Measurements from ENCODE around the gene GPN2.

DNA sequence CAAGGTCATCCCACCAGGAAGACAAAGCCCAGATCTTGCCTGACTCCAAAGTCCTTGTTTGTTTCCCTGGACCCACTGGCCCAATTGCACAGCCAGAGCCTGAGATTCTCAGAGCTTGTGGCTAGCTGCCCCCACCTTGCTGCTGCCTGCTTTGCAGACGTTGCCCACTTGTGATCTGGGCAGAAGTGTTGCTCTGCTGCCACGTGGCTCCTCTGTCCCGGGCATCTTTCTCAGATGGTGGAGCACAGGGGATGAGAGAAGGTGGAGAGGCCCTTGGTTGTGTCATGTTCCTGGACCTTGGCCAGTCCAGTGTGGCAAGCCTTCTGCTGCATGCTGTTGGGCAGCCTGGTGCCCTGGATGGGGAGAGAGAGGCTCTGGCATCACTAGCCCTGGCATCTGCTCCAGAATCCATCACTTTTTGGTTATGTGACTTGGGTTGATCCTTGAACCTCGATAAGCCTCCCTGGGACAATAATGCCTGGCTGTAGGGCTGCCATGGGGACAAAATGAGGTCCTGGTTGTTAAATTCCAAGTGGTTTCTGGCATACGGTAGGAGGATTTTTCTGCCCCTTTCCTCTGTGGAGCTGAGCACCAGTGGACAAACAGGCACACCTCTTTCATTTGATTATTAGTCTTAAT is 25.2 kb upstream of the GPN2 start:
- TF ChIP-seq, protein P1, sequence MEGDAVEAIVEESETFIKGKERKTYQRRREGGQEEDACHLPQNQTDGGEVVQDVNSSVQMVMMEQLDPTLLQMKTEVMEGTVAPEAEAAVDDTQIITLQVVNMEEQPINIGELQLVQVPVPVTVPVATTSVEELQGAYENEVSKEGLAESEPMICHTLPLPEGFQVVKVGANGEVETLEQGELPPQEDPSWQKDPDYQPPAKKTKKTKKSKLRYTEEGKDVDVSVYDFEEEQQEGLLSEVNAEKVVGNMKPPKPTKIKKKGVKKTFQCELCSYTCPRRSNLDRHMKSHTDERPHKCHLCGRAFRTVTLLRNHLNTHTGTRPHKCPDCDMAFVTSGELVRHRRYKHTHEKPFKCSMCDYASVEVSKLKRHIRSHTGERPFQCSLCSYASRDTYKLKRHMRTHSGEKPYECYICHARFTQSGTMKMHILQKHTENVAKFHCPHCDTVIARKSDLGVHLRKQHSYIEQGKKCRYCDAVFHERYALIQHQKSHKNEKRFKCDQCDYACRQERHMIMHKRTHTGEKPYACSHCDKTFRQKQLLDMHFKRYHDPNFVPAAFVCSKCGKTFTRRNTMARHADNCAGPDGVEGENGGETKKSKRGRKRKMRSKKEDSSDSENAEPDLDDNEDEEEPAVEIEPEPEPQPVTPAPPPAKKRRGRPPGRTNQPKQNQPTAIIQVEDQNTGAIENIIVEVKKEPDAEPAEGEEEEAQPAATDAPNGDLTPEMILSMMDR (conservative IDR thresholded peaks at IDR 0.05 in 1 of 2, IDR thresholded peaks at IDR 0.05 in 1 of 2; ENCODE audit: low read depth in 1 of 2, low read length in 2 of 2) = no peak
- TF ChIP-seq EZH2 (IDR thresholded peaks at IDR 0.05; ENCODE audit: low read length, missing control alignments) = no peak

Measured in fibroblast of lung (primary cell).